Colonic mucosa (tissue), 4 donors: ENCODE results near the gene BAX. TPM values are rescaled to one million over a fixed set of nuclear protein-coding genes. Genes with fewer than 3 reads are reported as not detected.

ENCODE experiments used
- DNase-seq: peaks from one replicate; pipeline ENCODE4 v3.0.0-alpha.2; 2020
- H3K27ac ChIP-seq: fragments of 200-600 bp; one replicate; pipeline ENCODE4 v1.8.0; 2021
- H3K27me3 ChIP-seq: fragments of 200-600 bp; one replicate; pipeline ENCODE4 v1.8.0; 2021
- H3K36me3 ChIP-seq: fragments of 200-600 bp; one replicate; pipeline ENCODE4 v1.8.0; 2021
- H3K4me1 ChIP-seq: fragments of 200-600 bp; one replicate; pipeline ENCODE4 v1.8.0; 2021; ENCODE audit warnings: mild to moderate bottlenecking
- H3K4me3 ChIP-seq: fragments of 200-600 bp; one replicate; pipeline ENCODE4 v1.8.0; 2021
- H3K9ac ChIP-seq, 2 donors: one replicate each; pipeline ENCODE4 v1.7.0; 2013; ENCODE audit warnings: control low read depth in 2 of 2, low read depth in 2 of 2, low read length in 2 of 2
- H3K9me3 ChIP-seq: fragments of 200-600 bp; one replicate; pipeline ENCODE4 v1.8.0; 2021
- CTCF ChIP-seq: fragments of 200-600 bp; IDR thresholded peaks from one replicate; pipeline ENCODE4 v1.8.0; 2022; ENCODE audit warnings: antibody characterized with exemption, mild to moderate bottlenecking
- intact Hi-C: fragments of 100-400 bp; cut with DNase I; formaldehyde crosslinking; loops from one replicate; pipeline ENCODE4 v1.14.1; 2022
- total RNA-seq, 2 donors: library from RNA; stranded (reverse); fragmentation: NEBNext Ultra II Directional in 1 of 2; extraction: Animal tissue kit (Norgen Biotek cat#: 25700) in 1 of 2; gene quantifications; one replicate each; pipeline ENCODE4 v1.2.1, GENCODE V29; 2021
- donor health status: healthy.
- donor health status: DM: no; HTN: no; CAD: no.
- donor health status: DM: no; HTN: no; CAD: no.

BAX gene
- total RNA-seq, 2 donors from 2014 or later, result 144 to 223 TPM

- H3K4me1 ChIP-seq, result no peaks in the 10 kb centered on the region
- DNase-seq, result no peak
- H3K27me3 ChIP-seq, result no peaks in the 10 kb centered on the region
- no peaks in the 10 kb centered on the region for H3K36me3 ChIP-seq
- no peak overlapping the region for H3K4me3 ChIP-seq
- peak overlapping the region; percentile 59 for H3K27ac ChIP-seq
- no peak for TF ChIP-seq CTCF
- no peak overlapping the region for H3K9ac ChIP-seq
- H3K9me3 ChIP-seq, result no peaks in the 10 kb centered on the region
- intact Hi-C loops, result no loop called here
Measured at GRCh38 chr19:48975947-48976847, 21.5 kb downstream of the BAX start.

- intact Hi-C loops, result no loop called here
- Histone ChIP-seq H3K27me3 (no peaks in the 10 kb centered on the region), H3K27ac (peak overlapping the region; percentile 59), H3K4me1 (no peaks in the 10 kb centered on the region), H3K4me3 (no peak overlapping the region), H3K9me3 (no peaks in the 10 kb centered on the region), H3K36me3 (no peaks in the 10 kb centered on the region), H3K9ac (no peak overlapping the region)
- TF ChIP-seq CTCF, result no peak
- DNase-seq, result no peak
Measured at GRCh38 chr19:48977061-48977460, 22.4 kb downstream of the BAX start.

GRCh38 chr19:48982280-48982679 lies 27.6 kb downstream of the BAX start:
- no peaks in the 10 kb centered on the region for H3K36me3 ChIP-seq

GRCh38 chr19:48985711-48986110 lies 31.0 kb downstream of the BAX start:
- H3K9me3 ChIP-seq, result no peaks in the 10 kb centered on the region
- H3K27ac ChIP-seq, result no peak overlapping the region
- TF ChIP-seq CTCF, result no peak
- DNase-seq, result no peak
- no peaks in the 10 kb centered on the region for H3K27me3 ChIP-seq
- H3K4me1 ChIP-seq, result no peaks in the 10 kb centered on the region
- H3K4me3 ChIP-seq, result no peak overlapping the region
- H3K36me3 ChIP-seq, result no peaks in the 10 kb centered on the region
- intact Hi-C loops, result no loop called here
- no peak overlapping the region for H3K9ac ChIP-seq

More at GRCh38 chr19:48982280-48982679, 27.6 kb downstream of the BAX start:
- Histone ChIP-seq H3K9ac (no peak overlapping the region), H3K4me3 (no peak overlapping the region), H3K27ac (no peak overlapping the region), H3K4me1 (no peaks in the 10 kb centered on the region), H3K9me3 (no peaks in the 10 kb centered on the region), H3K27me3 (no peaks in the 10 kb centered on the region)
- intact Hi-C loops, result no loop called here
- no peak for TF ChIP-seq CTCF
- DNase-seq, result no peak

- TF ChIP-seq CTCF, result no peak
- Histone ChIP-seq H3K9me3 (no peaks in the 10 kb centered on the region), H3K4me3 (no peak overlapping the region), H3K4me1 (peaks cover under 1% of the 10 kb centered on the region), H3K9ac (no peak overlapping the region), H3K36me3 (no peaks in the 10 kb centered on the region), H3K27ac (no peak overlapping the region), H3K27me3 (no peaks in the 10 kb centered on the region)
- intact Hi-C loops, result no loop called here
- no peak for DNase-seq
Measured at GRCh38 chr19:48986211-48986610, 31.5 kb downstream of the BAX start.
